ENCODE results near the gene RMC1.

Gene RMC1

DNA sequence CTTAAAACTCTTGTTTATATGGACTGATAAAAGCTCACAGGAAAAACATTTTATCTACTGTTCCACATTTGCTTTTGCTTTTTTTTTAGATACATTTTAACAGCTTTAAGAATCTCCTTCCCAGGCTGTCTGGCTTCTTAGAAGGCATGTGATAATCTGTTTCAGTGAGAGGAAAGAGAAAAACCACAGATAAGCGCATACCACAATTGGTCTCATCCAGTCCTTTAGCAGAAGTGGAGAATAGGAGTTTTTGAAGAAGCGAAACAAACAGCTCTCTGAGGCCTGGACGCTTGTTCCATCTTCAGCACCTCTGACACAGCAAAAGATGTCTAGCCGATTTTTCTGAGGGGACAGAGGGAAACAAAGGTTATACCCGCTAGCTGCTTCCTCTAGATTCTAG, 37.6 kb downstream of the RMC1 start:
- TF ChIP-seq, protein P1, sequence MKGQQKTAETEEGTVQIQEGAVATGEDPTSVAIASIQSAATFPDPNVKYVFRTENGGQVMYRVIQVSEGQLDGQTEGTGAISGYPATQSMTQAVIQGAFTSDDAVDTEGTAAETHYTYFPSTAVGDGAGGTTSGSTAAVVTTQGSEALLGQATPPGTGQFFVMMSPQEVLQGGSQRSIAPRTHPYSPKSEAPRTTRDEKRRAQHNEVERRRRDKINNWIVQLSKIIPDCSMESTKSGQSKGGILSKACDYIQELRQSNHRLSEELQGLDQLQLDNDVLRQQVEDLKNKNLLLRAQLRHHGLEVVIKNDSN (IDR thresholded peaks at IDR 0.05), result no peak
- TF ChIP-seq EGR1 (IDR thresholded peaks at IDR 0.05), result no peak
- TF ChIP-seq CEBPB (IDR thresholded peaks at IDR 0.05), result no peak
- TF ChIP-seq FOXM1 (IDR thresholded peaks at IDR 0.05; ENCODE audit: borderline replicate concordance, low read depth), result no peak
- no peak for TF ChIP-seq ZBTB7A (IDR thresholded peaks at IDR 0.05; ENCODE audit: low read depth)
- no peak for TF ChIP-seq RAD21 (IDR thresholded peaks at IDR 0.05; ENCODE audit: low read depth)
- no peak for TF ChIP-seq MAX (IDR thresholded peaks at IDR 0.05)

- TF ChIP-seq TEAD4 (IDR thresholded peaks at IDR 0.05) (no peak), MAX (IDR thresholded peaks at IDR 0.05) (no peak), REST (IDR thresholded peaks at IDR 0.05; ENCODE audit: low read depth) (no peak), YY1 (IDR thresholded peaks at IDR 0.05; ENCODE audit: low read depth) (no peak), TAF1 (IDR thresholded peaks at IDR 0.05; ENCODE audit: low read depth) (no peak), CREB1 (IDR thresholded peaks at IDR 0.05; ENCODE audit: low read depth) (no peak), FOXM1 (IDR thresholded peaks at IDR 0.05; ENCODE audit: borderline replicate concordance, low read depth) (no peak), ZBTB7A (IDR thresholded peaks at IDR 0.05; ENCODE audit: low read depth) (no peak), RAD21 (IDR thresholded peaks at IDR 0.05; ENCODE audit: low read depth) (no peak), CEBPB (IDR thresholded peaks at IDR 0.05) (no peak), EGR1 (IDR thresholded peaks at IDR 0.05) (no peak), NFIC (IDR thresholded peaks at IDR 0.05) (no peak), TCF12 (IDR thresholded peaks at IDR 0.05; ENCODE audit: low read depth) (no peak), EP300 (IDR thresholded peaks at IDR 0.05; ENCODE audit: borderline replicate concordance) (no peak)
- TF ChIP-seq, protein P1 (IDR thresholded peaks at IDR 0.05), result no peak
Observed at GRCh38 chr18:23541349-23542093, 38.2 kb downstream of the RMC1 start.

- TF ChIP-seq YY1 (IDR thresholded peaks at IDR 0.05; ENCODE audit: low read depth) (no peak), TEAD4 (IDR thresholded peaks at IDR 0.05) (no peak), ZBTB7A (IDR thresholded peaks at IDR 0.05; ENCODE audit: low read depth) (no peak), EGR1 (IDR thresholded peaks at IDR 0.05) (no peak), CEBPB (IDR thresholded peaks at IDR 0.05) (no peak), CREB1 (IDR thresholded peaks at IDR 0.05; ENCODE audit: low read depth) (no peak)
- TF ChIP-seq, protein P1 (IDR thresholded peaks at IDR 0.05), result no peak
Observed at GRCh38 chr18:23542461-23542860, 39.1 kb downstream of the RMC1 start.

DNA sequence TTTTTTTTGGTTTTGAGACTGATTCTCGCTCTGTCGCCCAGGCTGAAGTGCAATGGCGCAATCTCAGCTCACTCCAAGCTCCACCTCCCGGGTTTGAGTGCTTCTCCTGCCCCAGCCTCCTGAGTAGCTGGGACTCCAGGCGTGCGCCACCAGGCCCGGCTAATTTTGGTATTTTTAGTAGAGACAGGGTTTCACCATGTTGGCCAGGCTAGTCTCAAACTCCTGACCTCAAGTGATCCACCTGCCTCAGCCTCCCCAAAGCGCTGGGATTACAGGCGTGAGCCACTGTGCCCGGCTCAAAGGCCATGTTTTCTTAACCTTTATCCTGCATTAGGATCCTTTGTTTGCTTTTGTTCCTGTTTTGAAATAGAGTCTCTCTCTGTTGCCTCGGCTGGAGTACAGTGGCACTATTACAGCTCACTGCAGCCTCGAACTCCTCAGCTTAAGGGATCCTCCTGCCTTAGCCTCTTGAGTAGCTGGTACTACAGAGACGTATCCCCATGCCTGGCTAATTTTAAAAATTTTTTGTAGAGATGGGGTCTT, 42.0 kb downstream of the RMC1 start:
- TF ChIP-seq REST (IDR thresholded peaks at IDR 0.05; ENCODE audit: low read depth), result no peak
- no peak for TF ChIP-seq TCF12 (IDR thresholded peaks at IDR 0.05; ENCODE audit: low read depth)
- TF ChIP-seq NFIC (IDR thresholded peaks at IDR 0.05), result no peak
- no peak for TF ChIP-seq RAD21 (IDR thresholded peaks at IDR 0.05; ENCODE audit: low read depth)
- TF ChIP-seq TAF1 (IDR thresholded peaks at IDR 0.05; ENCODE audit: low read depth), result no peak
- no peak for TF ChIP-seq CREB1 (IDR thresholded peaks at IDR 0.05; ENCODE audit: low read depth)
- TF ChIP-seq, protein P1 (IDR thresholded peaks at IDR 0.05), result no peak
- no peak for TF ChIP-seq YY1 (IDR thresholded peaks at IDR 0.05; ENCODE audit: low read depth)
- TF ChIP-seq FOXM1 (IDR thresholded peaks at IDR 0.05; ENCODE audit: borderline replicate concordance, low read depth), result no peak
- TF ChIP-seq ZBTB7A (IDR thresholded peaks at IDR 0.05; ENCODE audit: low read depth), result no peak
- TF ChIP-seq TEAD4 (IDR thresholded peaks at IDR 0.05), result no peak

- no peak for TF ChIP-seq REST (IDR thresholded peaks at IDR 0.05; ENCODE audit: low read depth)
- no peak for TF ChIP-seq TAF1 (IDR thresholded peaks at IDR 0.05; ENCODE audit: low read depth)
- no peak for TF ChIP-seq TEAD4 (IDR thresholded peaks at IDR 0.05)
- no peak for TF ChIP-seq NFIC (IDR thresholded peaks at IDR 0.05)
- TF ChIP-seq ZBTB7A (IDR thresholded peaks at IDR 0.05; ENCODE audit: low read depth), result no peak
- no peak for TF ChIP-seq YY1 (IDR thresholded peaks at IDR 0.05; ENCODE audit: low read depth)
- no peak for TF ChIP-seq MAX (IDR thresholded peaks at IDR 0.05)
- no peak for TF ChIP-seq TCF12 (IDR thresholded peaks at IDR 0.05; ENCODE audit: low read depth)
- TF ChIP-seq EGR1 (IDR thresholded peaks at IDR 0.05), result no peak
- TF ChIP-seq, protein P1 (IDR thresholded peaks at IDR 0.05), result no peak
Observed at GRCh38 chr18:23547306-23547705, 44.0 kb downstream of the RMC1 start.
